IMR-90 (cell line): ENCODE data around the gene DCAF6. TPM values are rescaled to one million over a fixed set of nuclear protein-coding genes. Genes with fewer than 3 reads are reported as not detected.

Experiments
- ATAC-seq: fragments of 200-7000 bp; cut with Tn5 transposase; 2 replicates; pipeline ENCODE4 v1.9.1; 2020; ENCODE audit warnings: low read depth, mild to moderate bottlenecking, moderate library complexity
- BruUV-seq: library from RNA; stranded (reverse); fragments of 400-500 nt; replicated peaks from 2 replicates; lab custom pipeline; 2021; lab: Mats Ljungman, UMichigan
- CTCF ChIA-PET: fragments of 300-600 bp; formaldehyde crosslinking; extraction: SDS; loops from one replicate; lab custom pipeline; 2021; ENCODE audit warnings: antibody characterized with exemption; lab: Yijun Ruan, JAX
- POLR2A ChIA-PET: fragments of 300-600 bp; sonication (Branson Sonifier 250); formaldehyde crosslinking; loops from one replicate; lab custom pipeline; 2022; ENCODE audit warnings: antibody characterized with exemption; ENCODE audit not compliant: unreplicated experiment; lab: Charles Lee
- DNase-seq: peaks from one replicate; pipeline ENCODE4 v3.0.0; 2013
- H2AFZ ChIP-seq: replicated peaks from 2 replicates; pipeline ENCODE3; 2013; ENCODE audit warnings: low read length, mild to moderate bottlenecking; ENCODE audit not compliant: poor library complexity
- H2AK5ac ChIP-seq: 2 replicates; pipeline ENCODE4 v1.6.1; 2013; ENCODE audit warnings: low read depth, low read length, inconsistent platforms
- H2AK9ac ChIP-seq: replicated peaks from 2 replicates; pipeline ENCODE3; 2013; ENCODE audit warnings: mild to moderate bottlenecking, low read depth, low read length, moderate library complexity; ENCODE audit not compliant: poor library complexity
- H2BK120ac ChIP-seq: 2 replicates; pipeline ENCODE4 v1.6.1; 2013; ENCODE audit warnings: low read depth, low read length, inconsistent platforms
- H2BK15ac ChIP-seq: 3 replicates; pipeline ENCODE4 v1.6.1; 2013; ENCODE audit warnings: low read depth, low read length, inconsistent platforms
- H2BK20ac ChIP-seq: 2 replicates; pipeline ENCODE4 v1.6.1; 2013; ENCODE audit warnings: low read depth, mild to moderate bottlenecking, inconsistent platforms, low read length, moderate library complexity
- H2BK5ac ChIP-seq: 2 replicates; pipeline ENCODE4 v1.6.1; 2013; ENCODE audit warnings: mild to moderate bottlenecking, low read depth, low read length, inconsistent platforms; ENCODE audit not compliant: poor library complexity, severe bottlenecking
- H3K14ac ChIP-seq: replicated peaks from 2 replicates; pipeline ENCODE4 v1.6.1; 2013; ENCODE audit warnings: low read depth, low read length, inconsistent platforms
- H3K18ac ChIP-seq: 2 replicates; pipeline ENCODE4 v1.6.1; 2013; ENCODE audit warnings: low read depth, low read length, control low read depth
- H3K23ac ChIP-seq: 2 replicates; pipeline ENCODE4 v1.6.1; 2013; ENCODE audit warnings: low read depth, low read length, inconsistent platforms
- H3K27ac ChIP-seq: 2 replicates; pipeline ENCODE4 v1.5.1; 2013; ENCODE audit warnings: mild to moderate bottlenecking, control low read depth, low read length; ENCODE audit not compliant: insufficient read depth
- H3K27me3 ChIP-seq: 2 replicates; pipeline ENCODE4 v1.6.1; 2013; ENCODE audit warnings: low read length; ENCODE audit not compliant: control insufficient read depth, insufficient read depth
- H3K36me3 ChIP-seq: 2 replicates; pipeline ENCODE4 v1.6.1; 2013; ENCODE audit warnings: low read length, mixed read lengths; ENCODE audit not compliant: control insufficient read depth, insufficient read depth
- H3K4ac ChIP-seq: 2 replicates; pipeline ENCODE4 v1.6.1; 2013; ENCODE audit warnings: low read depth, low read length, inconsistent platforms
- H3K4me1 ChIP-seq: 2 replicates; pipeline ENCODE4 v1.6.1; 2013; ENCODE audit warnings: low read length, mixed read lengths; ENCODE audit not compliant: control insufficient read depth, insufficient read depth
- H3K4me2 ChIP-seq: 2 replicates; pipeline ENCODE4 v1.6.1; 2013; ENCODE audit warnings: low read depth, mild to moderate bottlenecking, control low read depth, low read length, moderate library complexity
- H3K4me3 ChIP-seq: 2 replicates; pipeline ENCODE4 v1.5.1; 2013; ENCODE audit warnings: low read depth, mild to moderate bottlenecking, control low read depth, low read length, moderate library complexity; ENCODE audit not compliant: insufficient read depth
- H3K56ac ChIP-seq: 2 replicates; pipeline ENCODE4 v1.6.1; 2013; ENCODE audit warnings: low read length, inconsistent platforms; ENCODE audit not compliant: insufficient read depth; ENCODE audit errors: extremely low read depth
- H3K79me1 ChIP-seq, 2 experiments: 2 replicates each; pipeline ENCODE4 v1.6.1; 2013; ENCODE audit warnings: low read length in 2 of 2, inconsistent platforms in 1 of 2, low read depth in 1 of 2
- H3K9ac ChIP-seq: 2 replicates; pipeline ENCODE4 v1.6.1; 2013; ENCODE audit warnings: low read depth, low read length, control low read depth
- H3K9me1 ChIP-seq: 2 replicates; pipeline ENCODE4 v1.6.1; 2013; ENCODE audit warnings: low read length, inconsistent platforms; ENCODE audit not compliant: insufficient read depth
- H3K9me3 ChIP-seq: 2 replicates; pipeline ENCODE4 v1.6.1; 2013; ENCODE audit warnings: low read length; ENCODE audit not compliant: control insufficient read depth, insufficient read depth
- H4K20me1 ChIP-seq: 2 replicates; pipeline ENCODE4 v1.6.1; 2013; ENCODE audit warnings: low read length, inconsistent platforms; ENCODE audit not compliant: insufficient read depth
- H4K5ac ChIP-seq: 2 replicates; pipeline ENCODE4 v1.6.1; 2013; ENCODE audit warnings: mild to moderate bottlenecking, low read depth, low read length, control low read depth
- H4K8ac ChIP-seq, 2 experiments: 2 replicates each; pipeline ENCODE4 v1.6.1; 2013; ENCODE audit warnings: low read depth in 2 of 2, low read length in 2 of 2, control low read depth in 1 of 2, inconsistent platforms in 1 of 2
- H4K91ac ChIP-seq: 2 replicates; pipeline ENCODE4 v1.6.1; 2013; ENCODE audit warnings: low read depth, low read length, inconsistent platforms; ENCODE audit not compliant: insufficient read depth
- CHD1 ChIP-seq: IDR thresholded peaks from 2 replicates; pipeline ENCODE4 v1.6.1; 2012; ENCODE audit warnings: low read depth, low read length, improper control_type of control experiment
- MAFK ChIP-seq: IDR thresholded peaks from 2 replicates; pipeline ENCODE4 v1.6.1; 2012; ENCODE audit warnings: low read depth, low read length, improper control_type of control experiment
- MXI1 ChIP-seq: IDR thresholded peaks from 2 replicates; pipeline ENCODE4 v1.6.1; 2012; ENCODE audit warnings: low read depth, mild to moderate bottlenecking, low read length, moderate library complexity, borderline replicate concordance
- RCOR1 ChIP-seq: IDR thresholded peaks from 2 replicates; pipeline ENCODE4 v1.6.1; 2012; ENCODE audit warnings: mild to moderate bottlenecking, low read length, improper control_type of control experiment; ENCODE audit not compliant: insufficient replicate concordance
- WGBS, 2 experiments: methylation state at CpG; one replicate each; pipeline versions ENCODE4 v1.1.5 to v1.1.7; 2013; ENCODE audit warnings: missing lambda C conversion rate in 2 of 2; ENCODE audit not compliant: insufficient read length in 1 of 2; ENCODE audit errors: extremely low coverage in 2 of 2; 5-methylcytosine and 5-hydroxymethylcytosine counted together
- dilution Hi-C: fragments of 300-500 bp; cut with HindIII; formaldehyde crosslinking; loops from one replicate; pipeline ENCODE4 v1.14.3; 2018; ENCODE audit warnings: low sequenced_read_pairs; ENCODE audit not compliant: unreplicated experiment
- in situ Hi-C: fragments of 300-500 bp; cut with MboI; formaldehyde crosslinking; loops from 3 replicates; pipeline ENCODE4 v1.14.3; 2019; ENCODE audit warnings: low sequenced_read_pairs, inconsistent platforms, mixed read lengths
- intact Hi-C: fragments of 100-400 bp; cut with micrococcal nuclease; formaldehyde crosslinking; loops from 2 replicates; pipeline ENCODE4 v1.10.0; 2022
- polyA plus RNA-seq, 3 experiments: library from polyadenylated mRNA; depleted of rRNA; stranded (reverse); fragments of >200 nt; gene quantifications; 2 replicates each; pipeline ENCODE4 v1.2.3, GENCODE V29; 2012; ENCODE audit warnings: low replicate concordance in 1 of 3
- total RNA-seq: library from RNA; depleted of rRNA; stranded (reverse); fragments of >200 nt; gene quantifications from 2 replicates; pipeline ENCODE4 v1.2.3, GENCODE V29; 2012

The DCAF6 gene
- total and polyA plus RNA-seq, 2 of the 4 experiments (the other 2 are of a cell fraction): 60.4 to 88.7 TPM

DNA sequence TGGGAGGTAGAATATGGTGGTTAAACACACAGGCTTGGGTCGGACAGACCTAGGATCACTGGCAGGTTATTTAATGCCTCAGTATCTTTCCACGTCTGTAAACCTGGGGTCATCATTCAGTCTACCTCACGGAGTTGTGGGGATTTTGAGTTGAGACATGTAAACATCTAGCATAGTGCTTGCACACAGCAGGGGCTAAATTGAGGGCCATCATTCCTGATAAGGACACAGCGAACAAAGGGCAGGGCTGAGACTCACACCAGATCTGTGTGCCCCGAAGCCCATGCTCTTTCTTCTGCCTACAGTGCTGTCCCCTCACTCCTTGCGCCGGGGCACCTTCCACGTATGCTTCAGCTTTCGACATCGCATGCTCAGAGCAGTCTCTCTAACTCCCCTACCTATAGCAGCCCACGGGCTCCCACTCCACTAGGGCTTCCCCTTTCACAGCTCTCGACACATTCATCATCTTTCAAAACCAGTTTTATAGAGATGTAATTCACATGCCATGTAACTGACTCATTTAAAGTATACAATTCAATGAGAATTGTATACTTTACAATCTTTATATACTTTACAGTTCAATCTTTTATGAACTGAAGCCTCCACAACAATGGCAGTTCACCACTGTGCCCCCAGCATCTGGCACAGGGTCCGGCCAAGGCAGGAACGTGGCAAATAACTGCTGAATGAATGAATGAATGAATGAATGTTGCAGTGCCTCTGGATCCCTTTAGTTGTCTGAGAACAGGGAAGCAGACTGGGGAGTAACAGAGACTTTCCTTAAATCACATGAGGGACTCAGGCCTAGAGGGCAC, 152.2 kb downstream of the DCAF6 start:
- WGBS, 2 experiments: 90% methylated on average over 9 of the region's 14 CpGs; no CpG with 5 or more reads in 1 of the 2 experiments
- Histone ChIP-seq H3K27ac (no peak overlapping the region), H3K56ac (no peak overlapping the region), H3K4ac (no peak overlapping the region), H4K20me1 (no peaks in the 10 kb centered on the region), H3K4me2 (no peak overlapping the region), H3K14ac (no peak overlapping the region), H3K79me1 (peaks cover 0 to 11% of the 10 kb centered on the region in 2 experiments; a peak in 1 of 4 replicates), H3K9me3 (no peaks in the 10 kb centered on the region), H2AK5ac (no peak overlapping the region), H2AK9ac (no peak overlapping the region), H3K23ac (no peak overlapping the region), H3K36me3 (peaks cover 21% of the 10 kb centered on the region), H3K27me3 (no peaks in the 10 kb centered on the region), H2BK20ac (no peak overlapping the region), H3K18ac (no peak overlapping the region), H3K4me3 (no peak overlapping the region), H3K9ac (no peak overlapping the region), H2AFZ (no peak overlapping the region), H2BK15ac (no peak overlapping the region), H3K4me1 (peaks cover 8% of the 10 kb centered on the region), H3K9me1 (peaks cover 16% of the 10 kb centered on the region), H4K91ac (no peak overlapping the region), H4K5ac (no peak overlapping the region), H2BK5ac (no peak overlapping the region), H4K8ac (no peak overlapping the region), H2BK120ac (no peak overlapping the region)
- no peak for TF ChIP-seq RCOR1
- no peak for TF ChIP-seq CHD1
- TF ChIP-seq MXI1: no peak
- TF ChIP-seq MAFK: no peak
- DNase-seq: peak; percentile 22
- intact Hi-C loops: loop anchor here (1.0 kb wide), 1 partner anchor 13 kb away; no protein-coding TSS in a partner anchor
- POLR2A ChIA-PET: no interaction called here
- dilution Hi-C loops: no loop called here
- ATAC-seq: peak; percentile 27
- CTCF ChIA-PET: no interaction called here
- in situ Hi-C loops: loop anchor here (10.0 kb wide), 1 partner anchor 374 kb away; no protein-coding TSS in a partner anchor
- BruUV-seq: no TSS peak
